Suprapubic skin (tissue), 4 donors: ENCODE data around the gene ZFR. TPM values are rescaled to one million over a fixed set of nuclear protein-coding genes. Genes with fewer than 3 reads are reported as not detected.

Source experiments
- DNase-seq, 2 donors: peaks; one replicate each; pipeline ENCODE4 v3.0.0-alpha.2; 2019; ENCODE audit warnings: low spot score in 2 of 2
- H3K27ac ChIP-seq: fragments of 200-600 bp; sonication (generic); one replicate; pipeline ENCODE4 v1.5.1; 2019
- H3K27me3 ChIP-seq: fragments of 200-600 bp; sonication (generic); one replicate; pipeline ENCODE4 v1.5.1; 2019
- H3K36me3 ChIP-seq: fragments of 200-600 bp; sonication (generic); one replicate; pipeline ENCODE4 v1.5.1; 2019
- H3K4me1 ChIP-seq: fragments of 200-600 bp; sonication (generic); one replicate; pipeline ENCODE4 v1.5.1; 2019
- H3K4me3 ChIP-seq: fragments of 200-600 bp; sonication (generic); one replicate; pipeline ENCODE4 v1.5.1; 2019; ENCODE audit warnings: mild to moderate bottlenecking
- H3K9me3 ChIP-seq: fragments of 200-600 bp; sonication (generic); one replicate; pipeline ENCODE4 v1.5.1; 2019
- CTCF ChIP-seq, 2 donors: fragments of 200-600 bp in 1 of 2; fragments of 450-650 bp in 1 of 2; sonication (generic) in 1 of 2; IDR thresholded peaks; one replicate each; pipeline ENCODE4 v1.5.1; 2016 to 2019; ENCODE audit warnings: antibody characterized with exemption in 2 of 2, mild to moderate bottlenecking in 1 of 2, moderate library complexity in 1 of 2
- EP300 ChIP-seq: sonication (generic); formaldehyde crosslinking; IDR thresholded peaks from one replicate; pipeline ENCODE4 v1.6.1; 2017; ENCODE audit warnings: antibody characterized with exemption
- POLR2A ChIP-seq, 2 donors: fragments of 450-650 bp; IDR thresholded peaks; one replicate each; pipeline ENCODE4 v1.6.1; 2017; ENCODE audit warnings: antibody characterized with exemption in 2 of 2, mild to moderate bottlenecking in 2 of 2, moderate library complexity in 2 of 2
- POLR2AphosphoS5 ChIP-seq, 3 donors: sonication (generic); formaldehyde crosslinking; IDR thresholded peaks; one replicate each; pipeline ENCODE4 v1.6.1; 2017; ENCODE audit warnings: antibody characterized with exemption in 3 of 3
- WGBS: methylation state at CpG from one replicate; pipeline ENCODE4 v1.1.5; 2018; 5-methylcytosine and 5-hydroxymethylcytosine counted together
- total RNA-seq, 4 donors: library from RNA; depleted of rRNA; stranded (reverse); fragments of >200 nt; gene quantifications; one replicate each; pipeline ENCODE4 v1.1.0, GENCODE V29; 2016

Gene ZFR
- total RNA-seq, 4 donors from 2014 or later = 49.0 to 66.8 (median 54.1) TPM

GRCh38 chr5:32329395-32329834, 115.1 kb downstream of the ZFR start:
- peak in 1 of 2 donors; percentile 71 for DNase-seq
- Histone ChIP-seq H3K4me1 (peaks cover 27% of the 10 kb centered on the region), H3K36me3 (no peaks in the 10 kb centered on the region), H3K9me3 (no peaks in the 10 kb centered on the region), H3K27ac (peak overlapping the region; percentile 87), H3K4me3 (no peak overlapping the region), H3K27me3 (no peaks in the 10 kb centered on the region)
- TF ChIP-seq CTCF (IDR thresholded peaks at IDR 0.05) (peak in 1 of 2 donors; percentile 55), EP300 (no peak), POLR2AphosphoS5 (IDR thresholded peaks at IDR 0.05) (no peak)
- WGBS = 40% methylated on average over 10 of the region's 10 CpGs

- no peak overlapping the region for H3K27ac ChIP-seq
- TF ChIP-seq CTCF (IDR thresholded peaks at IDR 0.05) (no peak), POLR2A (IDR thresholded peaks at IDR 0.05) (no peak), POLR2AphosphoS5 (IDR thresholded peaks at IDR 0.05) (no peak), EP300 (no peak)
- 87% methylated on average over 3 of the region's 3 CpGs for WGBS
Measured at GRCh38 chr5:32326216-32326772, 118.2 kb downstream of the ZFR start.

GRCh38 chr5:32325616-32326015, 118.9 kb downstream of the ZFR start:
- 92% methylated on average over 4 of the region's 4 CpGs for WGBS
- no peak overlapping the region for H3K27ac ChIP-seq
- H3K9me3 ChIP-seq = no peaks in the 10 kb centered on the region
- H3K36me3 ChIP-seq = no peaks in the 10 kb centered on the region
- H3K4me1 ChIP-seq = peaks cover 13% of the 10 kb centered on the region
- H3K4me3 ChIP-seq = no peak overlapping the region
- no peak for TF ChIP-seq EP300
- no peak for TF ChIP-seq POLR2AphosphoS5 (IDR thresholded peaks at IDR 0.05)
- no peak for TF ChIP-seq POLR2A (IDR thresholded peaks at IDR 0.05)
- no peak for TF ChIP-seq CTCF (IDR thresholded peaks at IDR 0.05)
- H3K27me3 ChIP-seq = no peaks in the 10 kb centered on the region
- no peak for DNase-seq

More at GRCh38 chr5:32326216-32326772, 118.2 kb downstream of the ZFR start:
- H3K9me3 ChIP-seq = no peaks in the 10 kb centered on the region
- no peak overlapping the region for H3K4me3 ChIP-seq
- H3K4me1 ChIP-seq = peaks cover 19% of the 10 kb centered on the region
- no peak for DNase-seq
- no peaks in the 10 kb centered on the region for H3K27me3 ChIP-seq
- no peaks in the 10 kb centered on the region for H3K36me3 ChIP-seq

GRCh38 chr5:32325062-32325461, 119.5 kb downstream of the ZFR start:
- Histone ChIP-seq H3K9me3 (no peaks in the 10 kb centered on the region), H3K36me3 (no peaks in the 10 kb centered on the region), H3K4me1 (peaks cover 8% of the 10 kb centered on the region), H3K27ac (no peak overlapping the region), H3K4me3 (no peak overlapping the region), H3K27me3 (no peaks in the 10 kb centered on the region)
- TF ChIP-seq CTCF (IDR thresholded peaks at IDR 0.05) (no peak), POLR2AphosphoS5 (IDR thresholded peaks at IDR 0.05) (no peak), EP300 (no peak)
- WGBS = 50% methylated on average over 3 of the region's 3 CpGs
- DNase-seq = no peak

- no peaks in the 10 kb centered on the region for H3K36me3 ChIP-seq
- no peak overlapping the region for H3K4me3 ChIP-seq
- no peaks in the 10 kb centered on the region for H3K4me1 ChIP-seq
- no peak overlapping the region for H3K27ac ChIP-seq
- no peak for DNase-seq
- no peak for TF ChIP-seq EP300
- TF ChIP-seq POLR2AphosphoS5 (IDR thresholded peaks at IDR 0.05) = no peak
- TF ChIP-seq CTCF (IDR thresholded peaks at IDR 0.05) = no peak
- TF ChIP-seq POLR2A (IDR thresholded peaks at IDR 0.05) = no peak
- 86% methylated on average over 8 of the region's 8 CpGs for WGBS
- no peaks in the 10 kb centered on the region for H3K9me3 ChIP-seq
- H3K27me3 ChIP-seq = no peaks in the 10 kb centered on the region
Measured at GRCh38 chr5:32323741-32324140, 120.8 kb downstream of the ZFR start.
